Panc1 (cell line): ENCODE measurements around the gene KIFC3. TPM values are rescaled to one million over a fixed set of nuclear protein-coding genes. Genes with fewer than 3 reads are reported as not detected.

Experiments
- ATAC-seq: fragments of 200-7000 bp; cut with Tn5 transposase; 2 replicates; pipeline ENCODE4 v1.9.1; 2020; ENCODE audit warnings: mild to moderate bottlenecking, moderate library complexity
- BruUV-seq: library from RNA; stranded (reverse); fragments of 400-500 nt; replicated peaks from 2 replicates; lab custom pipeline; 2021; lab: Mats Ljungman, UMichigan
- CTCF ChIA-PET: fragments of 300-600 bp; sonication (Branson Sonifier 250); formaldehyde crosslinking; loops from one replicate; lab custom pipeline; 2022; ENCODE audit warnings: antibody characterized with exemption; lab: Charles Lee
- POLR2A ChIA-PET: fragments of 300-600 bp; sonication (Branson Sonifier 250); formaldehyde crosslinking; loops from one replicate; lab custom pipeline; 2022; ENCODE audit warnings: antibody characterized with exemption; lab: Charles Lee
- DNase-seq: peaks from one replicate; pipeline ENCODE4 v3.0.0-alpha.2; 2010; ENCODE audit warnings: low read depth, low spot score
- H3K27ac ChIP-seq: 2 replicates; pipeline ENCODE4 v1.5.1; 2011; ENCODE audit warnings: mild to moderate bottlenecking, low read length, inconsistent platforms
- H3K27me3 ChIP-seq: fragments of 200-500 bp; sonication (Bioruptor generic); 2 replicates; pipeline ENCODE4 v1.6.0; 2014; ENCODE audit warnings: low read length, inconsistent platforms; ENCODE audit not compliant: control insufficient read depth, insufficient read depth
- H3K36me3 ChIP-seq: fragments of 200-500 bp; sonication (Bioruptor generic); 2 replicates; pipeline ENCODE4 v1.5.1; 2014; ENCODE audit warnings: inconsistent platforms, mild to moderate bottlenecking, low read length, moderate library complexity; ENCODE audit not compliant: control insufficient read depth, insufficient read depth
- H3K4me1 ChIP-seq: 2 replicates; pipeline ENCODE4 v1.5.1; 2011; ENCODE audit warnings: inconsistent platforms, mild to moderate bottlenecking, low read length, moderate library complexity; ENCODE audit not compliant: control insufficient read depth, insufficient read depth
- H3K4me3 ChIP-seq, 2 experiments: 2 replicates each; pipeline ENCODE4 v1.5.1; 2011 to 2012; ENCODE audit warnings: low read depth in 2 of 2, low read length in 2 of 2, mild to moderate bottlenecking in 2 of 2, inconsistent platforms in 1 of 2, moderate library complexity in 1 of 2
- H3K9me3 ChIP-seq: fragments of 200-500 bp; sonication (Bioruptor generic); 2 replicates; pipeline ENCODE4 v1.5.1; 2014; ENCODE audit warnings: low read depth, mild to moderate bottlenecking, inconsistent platforms, low read length, moderate library complexity; ENCODE audit not compliant: control insufficient read depth, insufficient read depth
- CTCF ChIP-seq: fragments of 450-650 bp; IDR thresholded peaks from 2 replicates; pipeline ENCODE4 v1.5.1; 2017; ENCODE audit warnings: mild to moderate bottlenecking
- POLR2AphosphoS5 ChIP-seq: IDR thresholded peaks from 2 replicates; pipeline ENCODE4 v1.6.1; 2012; ENCODE audit warnings: mild to moderate bottlenecking, low read depth, low read length, moderate library complexity
- REST ChIP-seq, 2 experiments: IDR thresholded peaks; 2 replicates each; pipeline ENCODE4 v1.6.1; 2011 to 2012; ENCODE audit warnings: low read depth in 2 of 2, control low read depth in 1 of 2, low read length in 1 of 2, mild to moderate bottlenecking in 1 of 2, moderate library complexity in 1 of 2; ENCODE audit not compliant: insufficient read depth in 1 of 2
- SIN3A ChIP-seq: IDR thresholded peaks from 2 replicates; pipeline ENCODE4 v1.6.1; 2012; ENCODE audit warnings: low read depth, mild to moderate bottlenecking, low read length, moderate library complexity, borderline replicate concordance; ENCODE audit not compliant: insufficient read depth
- TCF7L2 ChIP-seq: IDR thresholded peaks from 2 replicates; pipeline ENCODE4 v1.6.1; 2011; ENCODE audit warnings: mild to moderate bottlenecking, low read depth, low read length, inconsistent platforms
- in situ Hi-C: cut with HindIII; loops from 2 replicates; pipeline ENCODE4 v1.10.0; 2016; ENCODE audit warnings: low sequenced_read_pairs, low pct_unique_long_range_greater_than_20kb
- intact Hi-C: fragments of 100-400 bp; cut with micrococcal nuclease; formaldehyde crosslinking; loops from one replicate; pipeline ENCODE4 v1.10.0; 2022; ENCODE audit not compliant: unreplicated experiment
- total RNA-seq: library from RNA; stranded (reverse); gene quantifications from one replicate; pipeline ENCODE4 v1.2.1, GENCODE V29; 2021; ENCODE audit not compliant: unreplicated experiment

The KIFC3 gene
- total RNA-seq, 1 experiment from 2014 or later = 51.5 TPM

- TF ChIP-seq POLR2AphosphoS5 (no peak), SIN3A (no peak), REST (IDR thresholded peaks at IDR 0.05; ENCODE audit: insufficient read depth in 1 of 2, low read depth in 2 of 2, low read length in 1 of 2) (no peak), CTCF (no peak), TCF7L2 (no peak)
- H3K36me3 ChIP-seq = no peaks in the 10 kb centered on the region; the same call in 1 of the 2 replicates
- H3K27ac ChIP-seq = no peak overlapping the region
- intact Hi-C loops (no loop called here), in situ Hi-C loops (no loop called here)
- no TSS peak for BruUV-seq
- ChIA-PET CTCF (no interaction called here), POLR2A (no interaction called here)
- no peaks in the 10 kb centered on the region for H3K27me3 ChIP-seq
- no peak overlapping the region for H3K4me3 ChIP-seq
- DNase-seq (no peak), ATAC-seq (no peak)
- H3K4me1 ChIP-seq = no peaks in the 10 kb centered on the region
- H3K9me3 ChIP-seq = no peaks in the 10 kb centered on the region
Observed at GRCh38 chr16:57774705-57775285, 27.5 kb downstream of the KIFC3 start.

- POLR2A ChIA-PET = no interaction called here
Observed at GRCh38 chr16:57773655-57774295, 28.5 kb downstream of the KIFC3 start.

More at GRCh38 chr16:57773655-57774295, 28.5 kb downstream of the KIFC3 start:
- no peak for DNase-seq
- no peaks in the 10 kb centered on the region for H3K4me1 ChIP-seq
- in situ Hi-C loops (no loop called here), intact Hi-C loops (no loop called here)
- no peak overlapping the region for H3K4me3 ChIP-seq
- no peaks in the 10 kb centered on the region; the same call in 1 of the 2 replicates for H3K36me3 ChIP-seq
- no TSS peak for BruUV-seq
- H3K27ac ChIP-seq = no peak overlapping the region
- CTCF ChIA-PET = no interaction called here
- no peaks in the 10 kb centered on the region for H3K9me3 ChIP-seq
- no peaks in the 10 kb centered on the region for H3K27me3 ChIP-seq
- no peak for TF ChIP-seq POLR2AphosphoS5
- TF ChIP-seq TCF7L2 = no peak
- TF ChIP-seq CTCF = no peak
- no peak for TF ChIP-seq REST (IDR thresholded peaks at IDR 0.05; ENCODE audit: insufficient read depth in 1 of 2, low read depth in 2 of 2, low read length in 1 of 2)
- TF ChIP-seq SIN3A = no peak
- no peak for ATAC-seq
